Neural progenitor cell (in vitro differentiated cells): ENCODE data around the gene IFI6.

Source experiments
- CTCF ChIP-seq: fragments of 200-600 bp; sonication (generic); IDR thresholded peaks from 2 replicates; pipeline ENCODE4 v1.5.1; 2017; ENCODE audit warnings: antibody characterized with exemption, mild to moderate bottlenecking
- EZH2 ChIP-seq: fragments of 200-600 bp; sonication (generic); IDR thresholded peaks from 2 replicates; pipeline ENCODE4 v1.6.1; 2017; ENCODE audit warnings: antibody characterized with exemption, mild to moderate bottlenecking, moderate library complexity
- EZH2phosphoT487 ChIP-seq: fragments of 200-600 bp; sonication (generic); IDR thresholded peaks from 2 replicates; pipeline ENCODE4 v1.6.1; 2017; ENCODE audit warnings: antibody characterized with exemption

- TF ChIP-seq CTCF (no peak), EZH2 (no peak), EZH2phosphoT487 (no peak)
Measured at GRCh38 chr1:27633298-27633610, 38.7 kb downstream of the IFI6 start.
